H7 (cell line): Measurements from ENCODE around the gene NNT. TPM values are rescaled to one million over a fixed set of nuclear protein-coding genes. Genes with fewer than 3 reads are reported as not detected.
"Not testable (repeated sequence)": the region's sequence is repeated elsewhere in the genome, so short reads cannot be mapped to it uniquely, and the experiment has no call there.

Experiments used
- DNase-seq: peaks from one replicate; pipeline ENCODE4 v3.0.0; 2012
- H3K27me3 ChIP-seq: 2 replicates; pipeline ENCODE4 v1.6.0; 2011; ENCODE audit warnings: mild to moderate bottlenecking, low read length; ENCODE audit not compliant: control insufficient read depth, insufficient read depth
- H3K36me3 ChIP-seq: replicated peaks from 2 replicates; pipeline ENCODE4 v1.5.1; 2011; ENCODE audit warnings: low read length; ENCODE audit not compliant: control insufficient read depth, insufficient read depth
- H3K4me3 ChIP-seq: 2 replicates; pipeline ENCODE4 v1.5.1; 2011; ENCODE audit warnings: low read depth, mild to moderate bottlenecking, control low read depth, low read length, moderate library complexity; ENCODE audit not compliant: insufficient read depth
- total RNA-seq: library from RNA; depleted of rRNA; stranded (reverse); fragments of >200 nt; shearing (Covaris generic); gene quantifications from 2 replicates; pipeline ENCODE4 v1.2.3, GENCODE V29; 2014

NNT gene
- total RNA-seq, 1 experiment from 2014 or later: 28.8 TPM

DNA sequence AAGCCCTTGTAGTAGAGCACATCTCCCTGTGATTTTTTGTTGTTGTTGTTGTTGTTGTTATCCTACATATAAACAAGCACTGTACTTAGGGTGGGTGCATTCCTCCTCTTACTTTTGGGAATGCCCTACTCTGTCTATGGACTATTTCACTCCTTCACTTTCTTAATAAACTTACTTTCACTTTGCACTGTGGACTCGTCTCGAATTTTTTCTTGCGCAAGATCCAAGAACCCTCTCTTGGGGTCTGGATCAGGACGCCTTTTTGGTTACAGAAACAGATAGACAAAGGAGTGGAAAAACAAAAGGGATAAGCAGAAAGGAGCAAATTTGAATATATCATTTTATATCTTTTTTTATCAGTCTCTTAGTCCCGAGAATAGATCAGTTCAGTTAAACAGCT, 31.7 kb upstream of the NNT start:
- Histone ChIP-seq H3K4me3 (no peak overlapping the region), H3K36me3 (no peaks in the 10 kb centered on the region), H3K27me3 (no peaks in the 10 kb centered on the region)
- DNase-seq: no peak

- no peaks in the 10 kb centered on the region for H3K36me3 ChIP-seq
- no peaks in the 10 kb centered on the region for H3K27me3 ChIP-seq
- no peak for DNase-seq
- H3K4me3 ChIP-seq: no peak overlapping the region
Measured at GRCh38 chr5:43572357-43572756, 30.6 kb upstream of the NNT start.

DNA sequence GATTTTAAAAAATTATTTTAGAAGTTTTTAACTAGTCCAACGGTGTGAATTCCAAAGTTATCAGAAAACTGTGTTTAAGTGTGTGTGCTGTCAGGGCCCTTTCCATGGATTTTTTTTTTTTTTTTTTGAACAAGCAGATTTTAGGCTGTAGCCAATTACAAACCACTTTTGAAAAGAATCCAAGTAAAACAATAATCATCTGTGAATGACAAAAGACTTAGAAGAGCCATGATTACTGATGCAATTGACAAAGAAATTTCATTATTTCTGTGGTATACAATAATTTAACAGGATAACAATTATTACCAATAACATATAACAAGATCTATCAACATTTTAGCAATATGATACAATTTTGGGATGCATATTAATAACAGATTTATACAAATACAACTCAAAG, 29.9 kb upstream of the NNT start:
- no peaks in the 10 kb centered on the region for H3K36me3 ChIP-seq
- DNase-seq: no peak
- no peak overlapping the region for H3K4me3 ChIP-seq
- H3K27me3 ChIP-seq: no peaks in the 10 kb centered on the region

DNA sequence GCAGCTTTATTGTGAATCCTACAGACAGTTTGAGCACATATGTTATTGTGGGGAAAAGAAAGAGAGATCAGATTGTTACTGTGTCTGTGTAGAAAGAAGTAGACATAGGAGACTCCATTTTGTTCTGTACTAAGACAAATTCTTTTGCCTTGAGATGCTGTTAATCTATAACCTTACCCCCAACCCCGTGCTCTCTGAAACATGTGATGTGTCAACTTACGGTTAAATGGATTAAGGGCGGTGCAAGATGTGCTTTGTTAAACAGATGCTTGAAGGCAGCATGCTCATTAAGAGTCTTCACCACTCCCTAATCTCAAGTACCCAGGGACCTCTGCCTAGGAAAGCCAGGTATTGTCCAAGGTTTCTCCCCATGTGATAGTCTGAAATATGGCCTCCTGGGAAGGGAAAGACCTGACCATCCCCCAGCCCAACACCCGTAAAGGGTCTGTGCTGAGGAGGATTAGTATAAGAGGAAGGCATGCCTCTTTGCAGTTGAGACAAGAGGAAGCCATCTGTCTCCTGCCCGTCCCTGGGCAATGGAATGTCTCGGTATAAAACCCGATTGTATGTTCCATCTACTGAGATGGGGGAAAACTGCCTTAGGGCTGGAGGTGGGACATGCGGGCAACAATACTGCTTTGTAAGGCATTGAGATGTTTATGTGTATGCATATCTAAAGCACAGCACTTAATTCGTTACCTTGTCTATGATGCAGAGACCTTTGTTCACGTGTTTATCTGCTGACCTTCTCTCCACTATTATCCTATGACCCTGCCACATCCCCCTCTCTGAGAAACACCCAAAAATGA, 22.4 kb upstream of the NNT start:
- not testable (repeated sequence) for H3K4me3 ChIP-seq, DNase-seq, H3K27me3 ChIP-seq, H3K36me3 ChIP-seq

DNA sequence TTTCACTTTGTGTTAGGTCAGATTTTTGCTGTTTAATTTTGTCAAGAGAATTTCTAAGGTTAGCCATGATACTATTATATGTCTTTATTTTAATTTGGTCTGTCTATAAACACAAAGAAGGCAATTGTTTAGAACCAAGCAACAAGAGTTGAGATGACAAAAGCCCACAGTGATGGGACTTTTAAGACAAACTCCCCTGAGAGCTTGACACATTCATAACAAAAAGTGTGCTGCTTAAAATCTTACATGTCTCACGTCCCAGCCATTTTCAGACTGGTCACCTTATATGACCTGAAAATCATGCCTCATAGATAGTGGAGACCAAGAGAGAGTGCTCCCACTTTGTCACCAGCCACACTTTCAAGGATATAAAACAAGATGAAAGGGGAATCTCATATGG, 21.6 kb upstream of the NNT start:
- no peak for DNase-seq
- no peak overlapping the region for H3K4me3 ChIP-seq
- H3K36me3 ChIP-seq: no peaks in the 10 kb centered on the region
- no peaks in the 10 kb centered on the region for H3K27me3 ChIP-seq

GRCh38 chr5:43582082-43583005, 20.6 kb upstream of the NNT start:
- no peak overlapping the region for H3K4me3 ChIP-seq

GRCh38 chr5:43583724-43584123, 19.3 kb upstream of the NNT start:
- H3K27me3 ChIP-seq: no peaks in the 10 kb centered on the region
- H3K36me3 ChIP-seq: no peaks in the 10 kb centered on the region
- no peak overlapping the region for H3K4me3 ChIP-seq
- DNase-seq: no peak

More at GRCh38 chr5:43582082-43583005, 20.6 kb upstream of the NNT start:
- Histone ChIP-seq H3K36me3 (no peaks in the 10 kb centered on the region), H3K27me3 (no peaks in the 10 kb centered on the region)
- DNase-seq: no peak

- no peaks in the 10 kb centered on the region for H3K36me3 ChIP-seq
- no peaks in the 10 kb centered on the region for H3K27me3 ChIP-seq
- no peak overlapping the region for H3K4me3 ChIP-seq
- DNase-seq: no peak
Measured at GRCh38 chr5:43584166-43584699, 18.7 kb upstream of the NNT start.

GRCh38 chr5:43588842-43589241, 14.1 kb upstream of the NNT start:
- Histone ChIP-seq H3K27me3 (no peaks in the 10 kb centered on the region), H3K4me3 (no peak overlapping the region), H3K36me3 (no peaks in the 10 kb centered on the region)
- no peak for DNase-seq

- Histone ChIP-seq H3K4me3 (no peak overlapping the region), H3K27me3 (no peaks in the 10 kb centered on the region), H3K36me3 (no peaks in the 10 kb centered on the region)
- no peak for DNase-seq
Measured at GRCh38 chr5:43589310-43589709, 13.7 kb upstream of the NNT start.

DNA sequence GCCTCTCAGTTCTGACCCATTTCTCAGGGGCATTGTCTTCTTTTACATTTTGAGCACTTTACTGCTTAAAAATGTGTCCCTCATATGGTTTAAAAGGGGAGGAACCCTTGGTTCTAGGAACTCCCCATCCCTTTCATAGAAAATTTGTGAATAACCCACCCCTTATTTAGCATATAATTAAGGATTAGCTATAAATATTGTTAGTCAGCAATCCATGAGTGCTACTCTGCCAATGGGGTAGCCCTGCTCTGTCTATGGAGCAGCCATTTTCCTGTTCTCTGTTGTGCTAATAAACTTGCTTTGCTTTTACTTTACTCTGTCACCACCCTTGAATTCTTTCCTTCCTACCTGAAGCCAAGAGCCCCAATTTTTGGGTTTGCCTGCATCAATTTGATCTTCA, 12.3 kb upstream of the NNT start:
- no peak for DNase-seq
- Histone ChIP-seq H3K4me3 (no peak overlapping the region), H3K36me3 (no peaks in the 10 kb centered on the region), H3K27me3 (no peaks in the 10 kb centered on the region)

DNA sequence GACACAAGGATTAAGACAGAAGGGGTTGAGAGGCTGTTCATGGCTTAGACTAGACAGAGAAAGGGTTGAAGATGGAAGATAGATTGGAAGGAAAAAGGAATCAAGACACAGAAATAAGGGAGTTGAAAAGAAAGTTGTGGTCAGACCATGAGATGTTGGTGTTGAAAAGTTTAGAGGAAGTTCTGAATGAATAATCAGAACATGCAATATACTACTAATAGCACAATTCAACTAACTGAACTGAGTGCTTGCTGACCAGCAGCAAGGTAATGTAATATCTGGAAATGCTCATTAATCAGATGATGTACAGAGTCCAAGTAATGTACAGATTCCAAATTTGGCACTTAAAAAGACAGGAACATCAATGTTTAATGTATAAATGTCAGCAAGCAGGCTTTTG, 10.6 kb upstream of the NNT start:
- no peaks in the 10 kb centered on the region for H3K36me3 ChIP-seq

GRCh38 chr5:43598927-43599326, 4.1 kb upstream of the NNT start:
- not testable (repeated sequence) for DNase-seq

More for the DNA sequence above, 10.6 kb upstream of the NNT start:
- Histone ChIP-seq H3K4me3 (no peak overlapping the region), H3K27me3 (no peaks in the 10 kb centered on the region)
- DNase-seq: no peak

DNA sequence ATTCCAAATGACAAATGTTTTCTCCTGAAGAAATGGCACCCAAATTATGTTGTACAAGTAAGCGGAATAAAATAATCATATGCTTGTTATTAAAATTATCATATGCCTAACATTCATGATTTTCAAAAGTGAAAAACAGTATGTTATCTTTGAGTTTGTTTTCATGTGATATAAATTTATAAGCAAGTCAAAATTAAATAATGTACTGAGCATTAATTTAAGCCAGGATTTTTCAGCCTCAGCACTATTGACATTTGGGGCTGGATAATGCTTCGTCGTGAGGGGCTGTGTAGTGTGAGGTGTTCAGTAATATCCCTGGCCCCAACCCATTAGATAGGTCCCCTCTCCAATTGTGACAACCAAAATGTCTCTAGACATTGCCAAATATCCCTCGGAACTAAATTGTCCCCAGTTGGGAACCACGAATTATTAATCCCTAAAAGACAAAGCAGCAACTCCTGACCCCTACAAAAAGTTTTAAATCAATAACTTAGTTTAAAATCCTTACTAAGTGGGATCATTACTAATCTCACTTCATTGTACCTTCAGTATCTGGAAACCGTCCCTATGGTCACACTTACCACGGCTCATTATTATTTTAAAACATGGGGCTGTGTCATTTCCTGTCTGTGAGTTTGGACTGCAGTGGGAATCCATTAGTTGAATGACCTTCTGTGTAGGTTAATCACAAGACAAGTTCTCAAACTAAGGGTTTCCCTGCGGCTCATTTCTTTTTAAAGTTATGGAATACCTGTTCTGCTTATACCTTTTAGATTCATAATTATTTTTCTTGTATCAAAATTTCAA, 1.3 kb upstream of the NNT start:
- Histone ChIP-seq H3K27me3 (peaks cover 2% of the 10 kb centered on the region; the same call in 1 of the 2 replicates), H3K36me3 (no peaks in the 10 kb centered on the region), H3K4me3 (no peak overlapping the region)
- no peak for DNase-seq

More at GRCh38 chr5:43598927-43599326, 4.1 kb upstream of the NNT start:
- not testable (repeated sequence) for H3K36me3 ChIP-seq, H3K27me3 ChIP-seq, H3K4me3 ChIP-seq
